NCI-H510A (cell line): ENCODE data around the gene COX4I2.
"Not testable (repeated sequence)": the region's sequence is repeated elsewhere in the genome, so short reads cannot be mapped to it uniquely, and the experiment has no call there.

Experiments used
- DNase-seq: peaks from one replicate; lab custom pipeline; 2025; lab: John Stamatoyannopoulos, UW

COX4I2 gene

GRCh38 chr20:31637660-31638059 lies at the start of gene COX4I2:
COX4I2 (plus strand) TSS chr20:31637912; CDS start chr20:31639018, 1,106 bp downstream.
- DNase-seq, result no peak

GRCh38 chr20:31590717-31591225 lies 46.9 kb upstream of the COX4I2 start:
- no peak for DNase-seq

DNA sequence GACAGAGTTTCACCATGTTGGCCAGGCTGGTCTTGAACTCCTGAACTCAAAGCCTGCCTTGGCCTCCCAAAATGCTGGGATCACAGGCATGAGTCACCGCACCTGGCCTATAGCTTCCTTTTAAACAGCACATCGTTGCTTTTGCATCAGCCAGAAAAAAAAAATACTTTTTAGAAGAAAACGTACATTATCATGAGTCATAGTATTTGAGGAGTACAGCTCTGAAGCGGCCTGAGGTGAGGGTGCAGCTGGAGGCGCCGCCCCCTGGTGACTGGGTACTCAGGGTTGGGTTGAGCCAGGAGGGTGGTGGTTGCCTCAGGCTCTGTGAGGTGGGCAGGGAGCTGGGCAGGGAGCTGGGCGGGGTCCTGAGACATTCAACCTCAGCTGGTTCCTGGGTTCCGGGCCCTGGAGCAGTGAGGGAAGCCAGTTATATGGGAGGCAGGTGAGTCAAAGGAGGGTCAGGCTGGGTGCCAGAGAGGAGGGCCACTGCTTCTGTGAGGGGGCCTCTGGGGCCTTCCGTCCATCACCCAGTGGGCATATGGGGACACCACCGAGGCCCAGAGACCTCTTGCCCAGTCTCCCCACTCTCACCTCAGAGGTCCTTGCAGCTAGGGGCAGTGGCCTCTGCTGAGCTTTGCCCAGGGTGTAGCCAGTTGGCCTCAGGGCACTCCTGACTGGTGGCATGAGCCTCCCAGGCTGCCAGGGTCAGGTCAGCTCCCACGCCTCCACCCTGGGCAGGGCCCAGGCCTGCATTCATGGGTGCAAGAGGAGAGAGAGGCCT lies 44.3 kb upstream of the COX4I2 start:
- no peak for DNase-seq

DNA sequence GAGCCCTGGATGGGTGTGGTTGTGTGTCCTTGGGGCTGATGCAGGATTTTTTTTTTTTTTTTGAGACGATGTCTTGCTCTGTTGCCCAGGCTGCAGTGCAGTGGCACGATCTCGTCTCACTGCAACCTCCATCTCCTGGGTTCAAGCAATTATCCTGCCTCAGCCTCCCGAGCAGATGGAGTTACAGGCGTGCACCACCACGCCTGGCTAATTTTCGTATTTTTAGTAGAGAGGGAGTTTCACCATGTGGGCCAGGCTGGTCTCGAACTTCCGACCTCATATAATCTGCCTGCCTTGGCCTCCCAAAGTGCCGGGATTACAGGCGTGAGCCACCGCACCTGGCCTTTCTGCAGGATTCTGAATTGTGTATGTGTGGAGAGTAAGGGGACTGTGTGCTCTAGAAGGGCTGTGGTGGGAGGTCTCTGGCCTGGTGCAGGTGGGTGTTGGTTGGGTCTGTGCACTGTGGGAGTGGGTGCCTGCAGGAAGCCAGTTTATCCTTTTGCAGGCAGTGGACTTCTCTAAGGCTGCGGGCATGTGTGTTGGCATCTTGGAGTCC lies 43.6 kb upstream of the COX4I2 start:
- no peak for DNase-seq

DNA sequence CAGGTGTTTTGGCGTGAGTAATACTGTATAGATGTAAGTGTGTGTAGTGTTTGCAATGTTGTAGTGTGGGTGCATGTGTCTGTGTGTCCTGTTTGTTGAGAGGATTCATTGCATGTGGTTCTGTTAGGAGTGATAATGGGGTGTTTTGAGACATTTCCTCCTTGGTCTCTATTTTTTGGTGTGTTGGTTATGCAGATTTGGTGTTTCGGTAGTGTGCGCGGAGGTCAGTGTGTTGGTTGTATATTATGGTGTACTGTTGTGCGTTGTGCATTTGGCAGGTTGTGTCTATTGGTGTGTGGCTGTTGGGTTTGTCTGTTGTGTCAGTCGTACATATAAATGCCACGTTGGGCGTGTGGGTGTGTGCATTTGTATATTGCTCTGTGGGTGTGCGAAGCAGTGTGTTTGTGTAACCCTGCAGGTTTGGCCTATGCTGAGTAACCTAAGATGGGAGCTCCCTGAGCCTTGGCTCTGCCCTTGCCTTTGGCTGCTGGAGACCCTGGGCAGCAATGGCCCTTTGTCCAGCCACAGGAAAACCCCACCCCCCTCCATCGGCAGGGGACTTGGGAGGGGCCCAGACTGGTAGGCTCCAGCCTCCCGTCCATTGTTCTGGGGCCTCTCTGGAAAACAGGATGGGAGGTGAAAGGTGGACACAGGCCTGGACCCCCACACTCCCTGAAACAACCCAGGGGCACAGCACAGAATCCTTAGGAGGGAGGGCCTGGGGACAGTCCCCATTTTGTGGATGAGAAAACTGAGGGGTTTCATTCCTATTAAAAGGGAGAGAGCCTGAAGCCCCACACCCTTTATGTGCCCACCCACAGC lies 42.9 kb upstream of the COX4I2 start:
- DNase-seq, result no peak

GRCh38 chr20:31595380-31595653 lies 42.4 kb upstream of the COX4I2 start:
- DNase-seq, result no peak

GRCh38 chr20:31595654-31596411 lies 41.9 kb upstream of the COX4I2 start:
- DNase-seq, result no peak

DNA sequence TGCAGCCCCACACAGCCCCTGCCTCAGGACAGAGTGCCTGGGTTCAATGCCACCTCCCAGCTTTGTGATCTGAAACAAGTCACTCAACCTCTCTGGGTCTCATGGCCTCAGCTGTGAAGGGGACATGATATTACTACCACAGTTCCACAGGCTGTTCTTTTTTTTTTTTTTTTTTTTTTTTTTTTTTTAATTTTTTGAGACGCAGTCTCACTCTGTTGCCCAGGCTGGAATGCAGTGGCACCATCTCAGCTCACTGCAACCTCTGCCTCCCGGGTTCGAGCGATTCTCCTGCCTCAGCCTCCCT lies 41.3 kb upstream of the COX4I2 start:
- DNase-seq, result not testable (repeated sequence)

DNA sequence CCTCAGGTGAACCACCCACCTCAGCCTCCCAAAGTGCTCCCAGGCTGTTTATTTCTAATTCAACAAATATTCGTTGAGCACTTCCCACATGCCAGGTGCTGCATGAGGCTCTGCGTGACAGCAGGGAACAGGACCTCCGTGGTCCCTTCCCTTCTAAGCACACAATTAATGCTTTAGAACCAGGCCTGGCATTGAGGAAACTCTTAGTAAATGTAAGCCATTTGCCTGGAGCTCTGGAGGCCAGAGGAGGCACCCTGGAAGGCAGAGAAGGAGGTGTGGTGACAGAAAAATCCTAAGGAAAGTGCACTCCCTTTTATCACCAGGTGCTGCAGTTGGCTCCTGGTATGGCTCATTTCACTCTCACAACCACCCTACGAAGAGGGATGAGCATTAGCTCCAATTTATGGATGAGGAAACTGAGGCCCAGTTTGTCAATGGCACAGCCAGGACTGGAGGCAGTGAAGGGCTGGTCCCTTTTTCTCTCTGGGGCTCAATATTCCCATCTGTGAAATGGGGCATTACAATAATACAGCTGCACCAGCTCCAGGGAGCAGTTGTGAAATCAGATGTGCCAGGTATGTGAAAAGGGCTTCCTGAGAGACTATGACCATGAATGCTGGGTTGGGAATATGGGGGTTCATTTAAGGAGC lies 40.8 kb upstream of the COX4I2 start:
- DNase-seq, result no peak

DNA sequence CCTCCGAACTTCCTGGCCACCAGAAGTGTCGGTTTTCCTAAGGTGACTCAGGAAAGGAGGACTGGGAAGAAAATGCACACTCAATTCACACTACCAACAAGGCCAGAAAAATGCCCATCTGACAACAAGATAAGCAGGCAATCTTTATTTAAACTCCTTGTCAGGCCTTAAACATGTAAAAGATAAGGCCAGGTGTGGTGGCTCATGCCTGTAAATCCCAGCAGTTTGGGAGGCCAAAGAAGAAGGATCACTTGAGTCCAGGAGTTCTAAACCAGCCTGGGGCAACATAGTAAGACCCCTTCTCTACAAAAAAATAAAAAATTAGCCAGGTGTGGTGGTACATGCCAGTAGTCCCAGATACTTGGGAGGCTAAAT lies 40.2 kb upstream of the COX4I2 start:
- DNase-seq, result no peak

GRCh38 chr20:31602431-31602778 lies 35.3 kb upstream of the COX4I2 start:
- DNase-seq, result no peak

DNA sequence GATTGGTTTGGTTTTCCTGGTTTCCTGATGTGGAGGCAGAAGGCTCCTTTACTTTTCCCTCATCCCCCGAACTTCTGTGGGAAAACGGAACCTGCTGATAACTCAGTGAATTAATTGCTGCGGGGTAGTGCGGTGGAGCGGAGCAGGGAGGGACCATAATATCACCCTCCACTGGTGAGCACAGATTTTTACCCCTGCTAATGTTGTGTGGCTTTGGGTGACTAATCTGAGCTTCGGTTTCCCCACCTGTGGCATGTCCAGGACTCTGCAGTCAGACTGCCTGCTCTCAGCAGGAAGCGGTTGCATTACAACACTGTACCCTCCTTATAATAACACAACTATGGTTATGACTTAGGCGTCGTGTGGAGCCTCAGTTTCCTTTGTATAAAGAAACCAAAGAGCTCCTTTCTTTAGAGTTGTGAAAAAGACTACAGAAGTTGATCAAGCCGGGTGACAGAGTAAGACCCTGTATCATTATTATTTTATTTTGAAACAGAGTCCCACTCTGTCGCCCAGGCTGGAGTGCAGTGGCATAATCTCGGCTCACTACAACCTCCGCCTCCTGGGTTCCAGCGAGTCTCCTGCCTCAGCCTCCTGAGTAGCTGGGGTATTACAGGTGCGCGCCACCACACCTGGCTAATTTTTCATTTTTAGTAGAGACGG lies 34.8 kb upstream of the COX4I2 start:
- DNase-seq, result no peak

DNA sequence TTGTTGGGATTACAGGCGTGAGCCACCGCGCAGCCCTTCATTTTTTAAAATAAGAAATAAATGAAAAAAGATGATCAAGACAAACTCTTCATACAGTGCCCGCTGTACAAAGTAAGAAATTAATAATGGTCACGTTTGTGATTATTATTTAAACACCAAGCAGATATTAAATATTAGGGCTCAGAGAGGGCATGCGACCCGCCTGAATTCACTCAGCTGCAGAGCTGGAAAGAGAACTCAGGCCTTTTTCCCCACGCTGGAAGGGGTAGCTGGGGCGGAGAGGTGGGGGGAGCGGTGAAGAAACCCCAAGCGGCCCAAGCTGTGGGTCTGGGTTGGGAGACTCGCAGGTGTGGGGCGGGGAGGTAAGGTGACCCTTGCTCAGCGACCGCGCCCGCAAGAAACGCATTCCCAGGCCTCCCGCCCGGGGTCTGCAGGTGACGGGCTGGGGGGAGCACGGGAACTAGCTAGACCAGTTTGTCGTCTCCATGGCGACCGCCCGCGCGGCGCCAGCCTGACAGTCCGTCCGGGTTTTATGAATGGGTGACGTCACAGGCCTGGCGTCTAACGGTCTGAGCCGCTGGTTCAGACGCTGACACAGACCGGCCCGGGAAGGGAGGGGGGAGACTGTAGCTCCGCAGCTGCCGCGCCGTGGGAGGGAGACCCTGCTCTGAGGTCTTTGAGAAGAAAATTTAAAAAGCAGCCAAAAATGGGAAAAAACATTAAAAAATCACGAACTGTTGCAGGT lies 33.7 kb upstream of the COX4I2 start:
- peak; percentile 95 for DNase-seq

GRCh38 chr20:31604567-31605030 lies 33.1 kb upstream of the COX4I2 start:
- no peak for DNase-seq

DNA sequence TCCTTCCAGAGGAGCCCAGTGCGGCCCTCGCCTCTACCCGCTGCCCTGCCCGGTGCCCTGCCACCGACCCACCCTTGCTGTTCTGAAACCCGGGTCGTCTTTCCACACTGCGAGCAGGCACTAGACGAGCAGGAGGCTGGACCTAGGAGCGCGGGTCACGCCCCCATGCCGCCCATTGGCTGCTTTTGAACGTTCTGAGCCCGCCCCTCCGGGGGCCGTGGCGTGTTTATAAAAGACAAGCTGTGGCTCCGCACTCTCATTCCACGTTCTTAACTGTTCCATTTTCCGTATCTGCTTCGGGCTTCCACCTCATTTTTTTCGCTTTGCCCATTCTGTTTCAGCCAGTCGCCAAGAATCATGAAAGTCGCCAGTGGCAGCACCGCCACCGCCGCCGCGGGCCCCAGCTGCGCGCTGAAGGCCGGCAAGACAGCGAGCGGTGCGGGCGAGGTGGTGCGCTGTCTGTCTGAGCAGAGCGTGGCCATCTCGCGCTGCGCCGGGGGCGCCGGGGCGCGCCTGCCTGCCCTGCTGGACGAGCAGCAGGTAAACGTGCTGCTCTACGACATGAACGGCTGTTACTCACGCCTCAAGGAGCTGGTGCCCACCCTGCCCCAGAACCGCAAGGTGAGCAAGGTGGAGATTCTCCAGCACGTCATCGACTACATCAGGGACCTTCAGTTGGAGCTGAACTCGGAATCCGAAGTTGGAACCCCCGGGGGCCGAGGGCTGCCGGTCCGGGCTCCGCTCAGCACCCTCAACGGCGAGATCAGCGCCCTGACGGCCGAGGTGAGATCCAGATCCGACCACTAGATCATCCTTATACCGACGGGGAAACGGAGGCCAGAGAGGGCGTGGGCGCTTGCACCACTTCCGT lies 32.4 kb upstream of the COX4I2 start, which contains the start of gene ID1:
Gene ID1 (plus strand): TSS at position 259 of the 871 bp plus-strand sequence. CDS start 99 bp downstream, at position 358.
- DNase-seq, result peak; percentile 89

- DNase-seq, result no peak
Observed at GRCh38 chr20:31605902-31606803, 31.6 kb upstream of the COX4I2 start.

GRCh38 chr20:31606804-31607639 lies 30.7 kb upstream of the COX4I2 start:
- no peak for DNase-seq
